Heart left ventricle (tissue), 13 donors: ENCODE results near the gene PRR5.

Experiments
- POLR2A ChIP-seq, 2 donors: fragments of 450-650 bp; IDR thresholded peaks; one replicate each; pipeline ENCODE4 v1.6.1; 2017; ENCODE audit warnings: antibody characterized with exemption in 2 of 2, mild to moderate bottlenecking in 2 of 2, moderate library complexity in 2 of 2
- TF ChIP-seq, protein P1 (sequence below), 12 donors: fragments of 200-600 bp; sonication (generic) in 4 of 12; IDR thresholded peaks; one replicate each; pipeline versions ENCODE4 v1.5.0 to v1.8.0; 2018 to 2022; ENCODE audit warnings: antibody characterized with exemption in 12 of 12, mild to moderate bottlenecking in 5 of 12
- donor health status: ischemic (EF 13 %, LVEDD 7.1; RV severe dilation, severe dysfunction).
- donor health status: DM: no; HTN: yes; CAD: no.
- donor health status: DM: no; HTN: no; CAD: no.
- donor health status: ischemic (EF 25% LVEDD 6.9; RV normal size, moderate dysfunction).
- donor health status: ischemic (EF 25% LVEDD 5.7; RV mildly dilated, moderate dysfunction).
- donor health status: ischemic (EF 35%, LVEDD 5.7; RV mildly dilated, moderate dysfunction).
- donor health status: nonischemic (EF 11% LVEDD 7.7; RV severe dilation, severe dysfunction).
- donor health status: DM: yes; HTN: yes; CAD: no.
- donor health status: PGD.
- donor health status: ischemic (EF 29% LVEDD 5.4; RV normal size, mild dysfunction).
- donor health status: nonischemic (EF 23%, LVEDD 6.1; RV moderate dilation, normal function).

DNA sequence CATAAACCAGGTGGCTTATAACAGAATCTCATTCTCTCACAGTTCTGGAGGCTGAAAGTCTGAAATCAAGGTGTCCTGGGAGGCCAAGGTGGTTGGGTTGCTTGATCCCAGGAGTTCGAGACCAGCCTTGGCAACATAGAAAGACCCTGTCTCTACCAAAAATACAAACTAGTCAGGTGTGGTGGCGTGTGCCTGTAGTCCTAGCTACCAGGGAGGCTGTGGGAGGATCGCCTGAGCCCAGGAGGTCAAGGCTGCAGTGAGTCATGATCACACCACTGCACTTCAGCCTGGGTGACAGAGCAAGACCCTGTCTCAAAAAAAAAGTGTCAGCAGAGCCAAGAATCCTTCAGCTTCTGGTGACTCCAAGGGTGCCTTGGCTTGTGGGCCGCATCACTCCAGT is 8.9 kb upstream of the PRR5 start:
- TF ChIP-seq, protein P1, sequence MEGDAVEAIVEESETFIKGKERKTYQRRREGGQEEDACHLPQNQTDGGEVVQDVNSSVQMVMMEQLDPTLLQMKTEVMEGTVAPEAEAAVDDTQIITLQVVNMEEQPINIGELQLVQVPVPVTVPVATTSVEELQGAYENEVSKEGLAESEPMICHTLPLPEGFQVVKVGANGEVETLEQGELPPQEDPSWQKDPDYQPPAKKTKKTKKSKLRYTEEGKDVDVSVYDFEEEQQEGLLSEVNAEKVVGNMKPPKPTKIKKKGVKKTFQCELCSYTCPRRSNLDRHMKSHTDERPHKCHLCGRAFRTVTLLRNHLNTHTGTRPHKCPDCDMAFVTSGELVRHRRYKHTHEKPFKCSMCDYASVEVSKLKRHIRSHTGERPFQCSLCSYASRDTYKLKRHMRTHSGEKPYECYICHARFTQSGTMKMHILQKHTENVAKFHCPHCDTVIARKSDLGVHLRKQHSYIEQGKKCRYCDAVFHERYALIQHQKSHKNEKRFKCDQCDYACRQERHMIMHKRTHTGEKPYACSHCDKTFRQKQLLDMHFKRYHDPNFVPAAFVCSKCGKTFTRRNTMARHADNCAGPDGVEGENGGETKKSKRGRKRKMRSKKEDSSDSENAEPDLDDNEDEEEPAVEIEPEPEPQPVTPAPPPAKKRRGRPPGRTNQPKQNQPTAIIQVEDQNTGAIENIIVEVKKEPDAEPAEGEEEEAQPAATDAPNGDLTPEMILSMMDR (IDR thresholded peaks at IDR 0.05): no peak
- TF ChIP-seq POLR2A (IDR thresholded peaks at IDR 0.05): no peak
